ENCODE results near the gene KLRD1.

DNA sequence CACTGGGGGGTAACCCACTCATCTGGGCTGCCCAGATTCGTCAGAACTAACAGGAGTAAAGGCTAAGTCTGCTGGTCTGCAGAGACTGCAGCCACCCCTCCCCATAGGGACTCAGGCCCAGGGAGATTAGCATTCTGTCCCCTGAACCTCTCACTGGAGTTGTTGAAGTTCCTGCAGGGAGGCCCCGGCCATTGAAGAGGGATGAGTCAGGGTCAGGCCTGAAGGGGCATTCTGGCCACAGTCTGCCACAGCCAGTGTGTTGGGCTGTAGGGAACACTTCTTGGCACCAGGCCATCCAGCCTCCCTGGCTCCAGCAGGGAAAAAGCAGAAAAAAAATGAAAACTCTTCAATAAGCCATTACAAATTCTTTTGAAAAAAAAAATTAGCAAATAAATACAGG, 46.8 kb downstream of the KLRD1 start:
- no peak for TF ChIP-seq CTCF (IDR thresholded peaks at IDR 0.05)
- TF ChIP-seq POLR2A (IDR thresholded peaks at IDR 0.05): no peak
- no peak for TF ChIP-seq EP300 (IDR thresholded peaks at IDR 0.05)

Measured in gastroesophageal sphincter (tissue), 3 donors.